ENCODE data around the gene PRR20G. TPM values are rescaled to one million over a fixed set of nuclear protein-coding genes. Genes with fewer than 3 reads are reported as not detected.

The PRR20G gene
- total RNA-seq, 1 experiment from 2014 or later, result not detected

DNA sequence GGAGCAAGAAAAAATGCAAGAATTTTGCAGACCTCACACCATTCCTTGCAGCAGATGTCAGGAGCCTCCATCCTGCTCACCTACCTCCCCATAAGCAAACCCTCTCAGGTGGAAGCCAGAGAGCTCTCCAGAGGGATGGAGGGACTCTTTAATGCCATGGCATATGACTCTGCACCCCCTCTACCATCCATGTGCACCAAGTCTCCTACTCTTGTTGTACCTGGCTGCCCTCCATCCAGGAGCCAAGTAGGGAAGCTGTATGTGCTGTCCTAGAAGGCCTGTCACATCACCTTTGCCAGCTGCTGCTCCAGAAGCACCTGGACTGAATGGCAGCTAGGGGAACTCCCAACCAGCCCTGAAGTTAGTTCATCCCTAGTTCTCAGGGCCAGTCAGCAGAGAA is 38.5 kb upstream of the PRR20G start:
- intact Hi-C loops (cut with micrococcal nuclease; ENCODE audit: unreplicated experiment), result no loop called here
- Mint-ChIP-seq H3K9me3 (ENCODE audit: unreplicated experiment) (peaks cover 14% of the 10 kb centered on the region), H3K36me3 (ENCODE audit: insufficient read depth, unreplicated experiment) (no peaks in the 10 kb centered on the region), H3K27ac (ENCODE audit: unreplicated experiment) (no peak overlapping the region), H3K27me3 (ENCODE audit: insufficient read depth, unreplicated experiment) (peaks cover 3% of the 10 kb centered on the region), H3K4me3 (ENCODE audit: unreplicated experiment) (no peak overlapping the region), H3K4me1 (ENCODE audit: low read depth, unreplicated experiment) (no peaks in the 10 kb centered on the region)
- Histone ChIP-seq H3K27me3 (replicated peaks; ENCODE audit: control insufficient read depth, insufficient read depth, low read length) (no peaks in the 10 kb centered on the region), H3K36me3 (ENCODE audit: control insufficient read depth, insufficient read depth, low read length) (no peaks in the 10 kb centered on the region), H3K9me3 (peaks cover 11% of the 10 kb centered on the region), H3K4me1 (no peaks in the 10 kb centered on the region), H3K4me3 (ENCODE audit: low read depth, low read length) (no peak overlapping the region)
- CTCF ChIA-PET, result no interaction called here
- BruUV-seq (replicated peaks), result no TSS peak
- TF ChIP-seq, protein P1, sequence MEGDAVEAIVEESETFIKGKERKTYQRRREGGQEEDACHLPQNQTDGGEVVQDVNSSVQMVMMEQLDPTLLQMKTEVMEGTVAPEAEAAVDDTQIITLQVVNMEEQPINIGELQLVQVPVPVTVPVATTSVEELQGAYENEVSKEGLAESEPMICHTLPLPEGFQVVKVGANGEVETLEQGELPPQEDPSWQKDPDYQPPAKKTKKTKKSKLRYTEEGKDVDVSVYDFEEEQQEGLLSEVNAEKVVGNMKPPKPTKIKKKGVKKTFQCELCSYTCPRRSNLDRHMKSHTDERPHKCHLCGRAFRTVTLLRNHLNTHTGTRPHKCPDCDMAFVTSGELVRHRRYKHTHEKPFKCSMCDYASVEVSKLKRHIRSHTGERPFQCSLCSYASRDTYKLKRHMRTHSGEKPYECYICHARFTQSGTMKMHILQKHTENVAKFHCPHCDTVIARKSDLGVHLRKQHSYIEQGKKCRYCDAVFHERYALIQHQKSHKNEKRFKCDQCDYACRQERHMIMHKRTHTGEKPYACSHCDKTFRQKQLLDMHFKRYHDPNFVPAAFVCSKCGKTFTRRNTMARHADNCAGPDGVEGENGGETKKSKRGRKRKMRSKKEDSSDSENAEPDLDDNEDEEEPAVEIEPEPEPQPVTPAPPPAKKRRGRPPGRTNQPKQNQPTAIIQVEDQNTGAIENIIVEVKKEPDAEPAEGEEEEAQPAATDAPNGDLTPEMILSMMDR (IDR thresholded peaks at IDR 0.05; ENCODE audit: insufficient read depth in 1 of 2, low read depth in 1 of 2, low read length in 1 of 2, severe bottlenecking in 1 of 2, unreplicated experiment in 1 of 2), result no peak
- POLR2A ChIA-PET, result no interaction called here
- DNase-seq, result no peak

DNA sequence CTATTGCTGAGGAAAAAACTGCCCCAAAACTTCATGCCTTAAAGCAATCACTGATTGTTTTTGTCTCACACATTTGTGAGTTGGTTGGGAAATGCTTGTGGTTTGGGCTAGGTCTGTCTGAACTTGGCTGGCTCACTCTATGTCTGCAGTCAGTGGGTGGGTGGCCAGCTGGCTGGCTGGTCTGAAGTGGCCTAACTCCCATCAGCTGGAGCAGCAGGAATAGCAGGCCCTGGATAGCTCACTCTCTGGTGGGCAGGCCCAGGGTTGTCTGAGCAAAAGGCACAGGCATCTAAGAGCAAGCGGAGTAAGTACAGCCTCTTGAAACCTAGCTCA is 37.7 kb upstream of the PRR20G start:
- H3K4me1 ChIP-seq, result no peaks in the 10 kb centered on the region
- no peaks in the 10 kb centered on the region for H3K4me1 Mint-ChIP-seq (ENCODE audit: low read depth, unreplicated experiment)
- H3K27me3 ChIP-seq (replicated peaks; ENCODE audit: control insufficient read depth, insufficient read depth, low read length), result no peaks in the 10 kb centered on the region
- H3K4me3 ChIP-seq (ENCODE audit: low read depth, low read length), result no peak overlapping the region
- no peak for DNase-seq
- no peaks in the 10 kb centered on the region for H3K36me3 ChIP-seq (ENCODE audit: control insufficient read depth, insufficient read depth, low read length)
- peaks cover 6% of the 10 kb centered on the region; the same call in 1 of the 2 replicates for H3K9me3 ChIP-seq
- intact Hi-C loops (cut with micrococcal nuclease; ENCODE audit: unreplicated experiment), result no loop called here
- ChIA-PET CTCF (no interaction called here), POLR2A (no interaction called here)
- no TSS peak for BruUV-seq (replicated peaks)
- peaks cover 3% of the 10 kb centered on the region for H3K27me3 Mint-ChIP-seq (ENCODE audit: insufficient read depth, unreplicated experiment)
- no peak overlapping the region for H3K27ac Mint-ChIP-seq (ENCODE audit: unreplicated experiment)
- no peaks in the 10 kb centered on the region for H3K36me3 Mint-ChIP-seq (ENCODE audit: insufficient read depth, unreplicated experiment)
- no peak overlapping the region for H3K4me3 Mint-ChIP-seq (ENCODE audit: unreplicated experiment)
- H3K9me3 Mint-ChIP-seq (ENCODE audit: unreplicated experiment), result peaks cover 7% of the 10 kb centered on the region
- TF ChIP-seq, protein P1 (IDR thresholded peaks at IDR 0.05; ENCODE audit: insufficient read depth in 1 of 2, low read depth in 1 of 2, low read length in 1 of 2, severe bottlenecking in 1 of 2, unreplicated experiment in 1 of 2), result no peak

GRCh38 chr3:127324913-127325628 is 37.2 kb upstream of the PRR20G start:
- intact Hi-C loops (cut with micrococcal nuclease; ENCODE audit: unreplicated experiment), result no loop called here
- no peaks in the 10 kb centered on the region for H3K4me1 ChIP-seq
- DNase-seq, result no peak
- H3K9me3 ChIP-seq, result peaks cover under 1% of the 10 kb centered on the region; the same call in 1 of the 2 replicates
- H3K36me3 ChIP-seq (ENCODE audit: control insufficient read depth, insufficient read depth, low read length), result no peaks in the 10 kb centered on the region
- Mint-ChIP-seq H3K4me3 (ENCODE audit: unreplicated experiment) (no peak overlapping the region), H3K4me1 (ENCODE audit: low read depth, unreplicated experiment) (no peaks in the 10 kb centered on the region), H3K36me3 (ENCODE audit: insufficient read depth, unreplicated experiment) (no peaks in the 10 kb centered on the region), H3K9me3 (ENCODE audit: unreplicated experiment) (peaks cover 2% of the 10 kb centered on the region), H3K27ac (ENCODE audit: unreplicated experiment) (no peak overlapping the region), H3K27me3 (ENCODE audit: insufficient read depth, unreplicated experiment) (peaks cover 3% of the 10 kb centered on the region)
- BruUV-seq (replicated peaks), result no TSS peak
- TF ChIP-seq, protein P1 (IDR thresholded peaks at IDR 0.05; ENCODE audit: insufficient read depth in 1 of 2, low read depth in 1 of 2, low read length in 1 of 2, severe bottlenecking in 1 of 2, unreplicated experiment in 1 of 2), result no peak
- H3K4me3 ChIP-seq (ENCODE audit: low read depth, low read length), result no peak overlapping the region
- POLR2A ChIA-PET, result no interaction called here
- CTCF ChIA-PET, result no interaction called here
- no peaks in the 10 kb centered on the region for H3K27me3 ChIP-seq (replicated peaks; ENCODE audit: control insufficient read depth, insufficient read depth, low read length)

All from Caco-2 (cell line).